GM12875 (cell line): ENCODE results near the gene NDUFA8.

Source experiments
- H3K4me3 ChIP-seq: one replicate; pipeline ENCODE4 v1.5.1; 2011; ENCODE audit warnings: low read depth, low read length, control low read depth
- TF ChIP-seq, protein P1 (sequence below): IDR thresholded peaks from 2 replicates; pipeline ENCODE4 v1.5.1; 2011; ENCODE audit warnings: low read depth, mild to moderate bottlenecking, control low read depth, inconsistent platforms, low read length, moderate library complexity, borderline replicate concordance; ENCODE audit not compliant: insufficient read depth

Gene NDUFA8

DNA sequence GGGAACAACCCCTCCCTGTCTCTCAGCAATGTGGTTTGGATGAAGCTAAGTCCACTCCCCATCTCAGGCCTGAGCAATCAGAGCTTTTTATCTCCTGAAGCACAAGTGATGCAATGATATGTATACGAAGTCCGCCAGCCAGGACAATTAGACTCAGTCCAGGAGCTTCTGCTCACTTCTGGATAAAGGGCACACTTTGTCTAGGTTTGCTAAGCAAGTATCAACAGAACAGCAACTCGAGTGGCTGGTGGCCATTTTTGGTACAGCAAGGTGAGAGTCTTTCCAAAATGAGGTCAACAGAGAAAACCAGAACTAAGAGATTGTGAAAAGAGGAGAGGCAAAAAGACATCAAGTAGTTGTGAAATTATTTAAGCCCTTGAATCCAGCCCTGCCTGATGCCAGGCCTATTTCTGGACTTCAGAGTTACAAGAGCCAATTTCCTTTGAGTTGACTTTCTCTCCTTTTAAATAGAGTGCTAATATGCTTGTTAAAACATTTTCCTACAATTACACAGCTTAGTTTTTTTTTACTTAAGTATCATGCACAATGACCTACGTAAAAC lies 8.2 kb downstream of the NDUFA8 start:
- TF ChIP-seq, protein P1, sequence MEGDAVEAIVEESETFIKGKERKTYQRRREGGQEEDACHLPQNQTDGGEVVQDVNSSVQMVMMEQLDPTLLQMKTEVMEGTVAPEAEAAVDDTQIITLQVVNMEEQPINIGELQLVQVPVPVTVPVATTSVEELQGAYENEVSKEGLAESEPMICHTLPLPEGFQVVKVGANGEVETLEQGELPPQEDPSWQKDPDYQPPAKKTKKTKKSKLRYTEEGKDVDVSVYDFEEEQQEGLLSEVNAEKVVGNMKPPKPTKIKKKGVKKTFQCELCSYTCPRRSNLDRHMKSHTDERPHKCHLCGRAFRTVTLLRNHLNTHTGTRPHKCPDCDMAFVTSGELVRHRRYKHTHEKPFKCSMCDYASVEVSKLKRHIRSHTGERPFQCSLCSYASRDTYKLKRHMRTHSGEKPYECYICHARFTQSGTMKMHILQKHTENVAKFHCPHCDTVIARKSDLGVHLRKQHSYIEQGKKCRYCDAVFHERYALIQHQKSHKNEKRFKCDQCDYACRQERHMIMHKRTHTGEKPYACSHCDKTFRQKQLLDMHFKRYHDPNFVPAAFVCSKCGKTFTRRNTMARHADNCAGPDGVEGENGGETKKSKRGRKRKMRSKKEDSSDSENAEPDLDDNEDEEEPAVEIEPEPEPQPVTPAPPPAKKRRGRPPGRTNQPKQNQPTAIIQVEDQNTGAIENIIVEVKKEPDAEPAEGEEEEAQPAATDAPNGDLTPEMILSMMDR, result no peak

DNA sequence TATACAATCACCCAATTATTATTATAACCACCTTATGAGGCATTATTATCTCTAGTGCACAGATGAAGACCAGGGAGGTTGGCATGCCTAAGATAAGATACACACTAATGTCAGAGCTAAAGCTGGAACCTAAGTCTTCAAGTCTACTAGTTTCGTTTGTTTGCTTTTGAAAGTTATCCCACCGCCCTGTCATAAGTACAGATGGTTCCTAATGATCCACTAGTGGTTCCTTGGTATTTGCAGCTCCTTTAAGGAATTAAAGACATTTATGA lies 14.1 kb downstream of the NDUFA8 start:
- H3K4me3 ChIP-seq, result no peak overlapping the region
- TF ChIP-seq, protein P1, result no peak

More for the DNA sequence above, 8.2 kb downstream of the NDUFA8 start:
- H3K4me3 ChIP-seq, result no peak overlapping the region

DNA sequence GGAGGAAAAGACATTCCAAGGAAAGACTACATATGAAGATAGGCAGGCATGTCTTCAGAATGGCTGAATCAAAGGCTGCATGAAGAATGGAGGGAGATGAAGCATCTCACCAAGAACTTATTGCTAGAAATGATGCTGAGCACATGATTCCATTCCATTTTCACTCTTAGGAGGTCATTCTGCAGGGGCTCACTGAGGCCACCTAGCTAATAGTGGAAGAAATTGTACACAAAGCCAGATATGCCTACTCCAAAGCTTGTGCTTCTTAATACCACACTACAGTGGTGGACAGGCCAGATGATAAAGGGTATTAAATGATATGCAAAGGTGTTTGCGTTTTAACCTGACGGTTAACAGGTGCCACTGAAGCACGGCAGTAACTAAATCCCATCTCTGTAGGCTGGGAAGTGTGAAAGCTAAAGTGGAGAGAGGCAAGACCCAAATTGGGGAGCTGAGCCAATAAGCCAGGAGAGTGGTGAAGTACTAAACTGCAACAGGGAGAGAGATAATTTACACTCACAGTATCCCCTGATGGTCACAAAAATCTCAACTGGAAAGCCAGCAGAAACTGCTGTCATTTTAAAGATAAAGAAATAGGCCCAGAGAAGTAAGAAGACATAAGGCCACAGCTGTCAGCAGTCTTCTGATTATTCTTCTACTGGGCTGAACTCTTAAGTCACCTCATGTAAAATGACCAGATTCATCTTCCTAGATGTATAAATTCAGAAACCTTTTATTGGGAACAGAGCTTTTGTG lies 14.6 kb downstream of the NDUFA8 start:
- no peak overlapping the region for H3K4me3 ChIP-seq
- TF ChIP-seq, protein P1, result peak; percentile 42; the same call in 1 of the 2 replicates

DNA sequence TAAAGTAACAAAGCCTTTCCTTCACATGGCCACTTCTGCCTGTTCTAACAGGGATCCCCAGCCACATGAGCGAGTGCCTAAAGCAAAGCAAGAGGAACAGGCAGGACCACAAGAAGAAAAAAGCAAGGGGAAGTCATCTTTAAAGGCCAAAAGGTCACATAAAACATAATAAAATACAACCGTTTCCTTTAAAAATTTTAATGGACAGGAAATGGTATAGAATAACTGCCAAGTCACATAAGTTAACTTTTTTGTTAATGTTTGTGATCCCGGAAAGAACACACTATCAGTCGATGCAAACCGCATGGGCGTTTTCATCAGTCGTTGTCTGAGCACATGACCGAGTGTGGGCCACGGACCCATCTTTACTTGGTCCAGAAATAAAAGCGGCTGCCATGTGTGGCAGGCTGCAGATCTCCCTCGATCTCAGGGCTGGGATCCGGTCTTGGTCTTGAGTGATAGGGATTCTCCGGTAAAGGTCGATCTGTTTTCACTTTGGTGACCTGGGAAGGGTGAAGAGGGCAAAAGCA lies 15.6 kb downstream of the NDUFA8 start:
- TF ChIP-seq, protein P1, result no peak
- no peak overlapping the region for H3K4me3 ChIP-seq

DNA sequence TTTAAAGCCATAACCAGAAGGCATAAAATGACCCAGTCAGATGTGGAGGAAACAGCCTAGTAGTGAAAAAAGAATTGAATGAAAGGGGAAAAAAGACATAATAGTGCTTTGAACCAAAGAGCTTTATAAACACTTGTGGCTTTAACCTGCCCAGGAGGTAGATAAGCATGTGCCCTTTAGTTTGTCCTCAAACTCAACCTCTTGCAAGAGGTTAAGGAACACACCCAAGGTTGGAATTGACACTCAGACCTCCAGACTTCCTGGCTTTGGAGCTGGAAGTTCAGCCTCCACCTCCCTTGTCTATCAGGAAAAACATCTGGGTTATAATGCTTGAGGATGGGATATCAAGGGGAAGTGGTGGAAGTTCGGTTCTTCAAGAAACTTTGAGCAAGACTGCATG lies 16.3 kb downstream of the NDUFA8 start:
- no peak overlapping the region for H3K4me3 ChIP-seq
- TF ChIP-seq, protein P1, result no peak

DNA sequence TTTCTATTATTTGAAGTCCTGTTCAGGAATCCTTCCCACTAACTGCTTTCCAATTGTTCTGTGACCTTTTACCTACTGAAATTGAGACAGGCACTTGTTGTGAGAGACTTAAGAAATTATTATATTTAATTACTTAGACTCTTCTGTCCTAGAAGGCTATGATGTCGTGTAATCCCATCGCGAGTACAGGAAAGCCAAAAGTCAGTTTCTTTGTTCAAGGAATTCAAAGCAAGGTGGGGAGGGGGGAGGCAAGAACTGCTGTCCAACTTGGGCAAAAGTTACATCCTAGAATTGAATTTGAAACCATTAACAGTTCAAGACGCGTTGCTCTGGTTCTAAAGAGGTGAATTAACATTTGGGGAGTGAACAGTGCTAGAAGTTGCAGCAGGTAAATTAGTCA lies 17.9 kb downstream of the NDUFA8 start:
- H3K4me3 ChIP-seq, result no peak overlapping the region
- TF ChIP-seq, protein P1, result no peak
